ENCODE measurements around the gene CACFD1.

- no peak for TF ChIP-seq POLR2A (IDR thresholded peaks at IDR 0.05)
- TF ChIP-seq, protein P1, sequence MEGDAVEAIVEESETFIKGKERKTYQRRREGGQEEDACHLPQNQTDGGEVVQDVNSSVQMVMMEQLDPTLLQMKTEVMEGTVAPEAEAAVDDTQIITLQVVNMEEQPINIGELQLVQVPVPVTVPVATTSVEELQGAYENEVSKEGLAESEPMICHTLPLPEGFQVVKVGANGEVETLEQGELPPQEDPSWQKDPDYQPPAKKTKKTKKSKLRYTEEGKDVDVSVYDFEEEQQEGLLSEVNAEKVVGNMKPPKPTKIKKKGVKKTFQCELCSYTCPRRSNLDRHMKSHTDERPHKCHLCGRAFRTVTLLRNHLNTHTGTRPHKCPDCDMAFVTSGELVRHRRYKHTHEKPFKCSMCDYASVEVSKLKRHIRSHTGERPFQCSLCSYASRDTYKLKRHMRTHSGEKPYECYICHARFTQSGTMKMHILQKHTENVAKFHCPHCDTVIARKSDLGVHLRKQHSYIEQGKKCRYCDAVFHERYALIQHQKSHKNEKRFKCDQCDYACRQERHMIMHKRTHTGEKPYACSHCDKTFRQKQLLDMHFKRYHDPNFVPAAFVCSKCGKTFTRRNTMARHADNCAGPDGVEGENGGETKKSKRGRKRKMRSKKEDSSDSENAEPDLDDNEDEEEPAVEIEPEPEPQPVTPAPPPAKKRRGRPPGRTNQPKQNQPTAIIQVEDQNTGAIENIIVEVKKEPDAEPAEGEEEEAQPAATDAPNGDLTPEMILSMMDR (IDR thresholded peaks at IDR 0.05), result no peak
Measured at GRCh38 chr9:133421615-133422542, 37.9 kb upstream of the CACFD1 start, which contains the start of gene ADAMTS13.

All from uterus (tissue), 2 donors.